Measurements from ENCODE around the gene RSRC2. TPM values are rescaled to one million over a fixed set of nuclear protein-coding genes. Genes with fewer than 3 reads are reported as not detected.

Gene RSRC2
- 111 and 112 TPM in 2 replicates for polyA plus RNA-seq

GRCh38 chr12:122526683-122527477 lies at the start of gene RSRC2, which contains the start of gene KNTC1:
RSRC2 (minus strand) TSS chr12:122526936; CDS start chr12:122526853, 83 bp downstream.
KNTC1 (plus strand) TSS chr12:122527249; CDS start chr12:122530064, 2,815 bp downstream.

GRCh38 chr12:122500685-122501488 lies 25.8 kb downstream of the RSRC2 start, which contains the start of gene ZCCHC8:
ZCCHC8 (minus strand) TSS chr12:122500932; CDS start chr12:122500840, 92 bp downstream.

Other genes starting within 250 kb of the RSRC2 start
- gene CLIP1, start 104.3 kb downstream of the RSRC2 start, polyA plus RNA-seq = 38.1 and 57.9 TPM in 2 replicates
- 3.1 and 5.3 TPM in 2 replicates for gene ZCCHC8, start 26.0 kb downstream of the RSRC2 start, polyA plus RNA-seq
- gene KNTC1, start 313 bp upstream of the RSRC2 start, polyA plus RNA-seq = 1.8 and 4.5 TPM in 2 replicates
- gene HCAR2, start 176.4 kb upstream of the RSRC2 start, polyA plus RNA-seq = not detected in 2 replicates
- gene HCAR3, start 189.9 kb upstream of the RSRC2 start, polyA plus RNA-seq = not detected in 2 replicates
- gene HCAR1, start 203.9 kb upstream of the RSRC2 start, polyA plus RNA-seq = not detected in 2 replicates
- gene DENR, start 225.9 kb upstream of the RSRC2 start, polyA plus RNA-seq = 24.7 and 31.7 TPM in 2 replicates
- gene CCDC62, start 247.6 kb upstream of the RSRC2 start, polyA plus RNA-seq = 0.70 and 2.3 TPM in 2 replicates